ENCODE measurements around the gene CFD.
"Not testable (repeated sequence)": the region's sequence is repeated elsewhere in the genome, so short reads cannot be mapped to it uniquely, and the experiment has no call there.

CFD gene

GRCh38 chr19:852136-853013, 7.1 kb upstream of the CFD start, which contains the start of gene ELANE:
Gene ELANE, plus strand, starts transcription at chr19:852303. Its CDS starts 26 bp downstream, at chr19:852329.
- no peak for DNase-seq (ENCODE audit: low spot score)

GRCh38 chr19:853014-853585, 6.4 kb upstream of the CFD start:
- no peak for DNase-seq (ENCODE audit: low spot score)

GRCh38 chr19:853614-854220, 5.7 kb upstream of the CFD start:
- not testable (repeated sequence) for DNase-seq (ENCODE audit: low spot score)

- no peak for DNase-seq (ENCODE audit: low spot score)
Measured at GRCh38 chr19:854549-854948, 4.9 kb upstream of the CFD start.

- DNase-seq (ENCODE audit: low spot score) = no peak
Measured at GRCh38 chr19:855142-855541, 4.3 kb upstream of the CFD start.

GRCh38 chr19:855566-856120, 3.8 kb upstream of the CFD start:
- no peak for DNase-seq (ENCODE audit: low spot score)

- DNase-seq (ENCODE audit: low spot score) = no peak
Measured at GRCh38 chr19:858284-858683, 1.2 kb upstream of the CFD start.

- no peak for DNase-seq (ENCODE audit: low spot score)
Measured at GRCh38 chr19:861141-861755, 1.8 kb downstream of the CFD start.

GRCh38 chr19:861756-862580, 2.5 kb downstream of the CFD start:
- DNase-seq (ENCODE audit: low spot score) = no peak

- DNase-seq (ENCODE audit: low spot score) = no peak
Measured at GRCh38 chr19:862581-863314, 3.3 kb downstream of the CFD start.

GRCh38 chr19:863315-863620, 3.8 kb downstream of the CFD start:
- DNase-seq (ENCODE audit: low spot score) = no peak

- no peak for DNase-seq (ENCODE audit: low spot score)
Measured at GRCh38 chr19:866769-867300, 7.4 kb downstream of the CFD start.

- DNase-seq (ENCODE audit: low spot score) = no peak
Measured at GRCh38 chr19:867301-867793, 7.9 kb downstream of the CFD start.

GRCh38 chr19:867855-868457, 8.5 kb downstream of the CFD start:
- no peak for DNase-seq (ENCODE audit: low spot score)

- no peak for DNase-seq (ENCODE audit: low spot score)
Measured at GRCh38 chr19:868458-869244, 9.2 kb downstream of the CFD start.

GRCh38 chr19:869245-870177, 10.0 kb downstream of the CFD start:
- no peak for DNase-seq (ENCODE audit: low spot score)

GRCh38 chr19:870314-870713, 10.8 kb downstream of the CFD start:
- no peak for DNase-seq (ENCODE audit: low spot score)

GRCh38 chr19:870963-871401, 11.5 kb downstream of the CFD start:
- DNase-seq (ENCODE audit: low spot score) = no peak

Data from left forelimb (tissue), 1 donor.